WERI-Rb-1 (cell line): Measurements from ENCODE around the gene GPC5.

ENCODE experiments used
- DNase-seq: peaks from one replicate; pipeline ENCODE4 v3.0.0-alpha.2; 2020
- H3K27ac ChIP-seq: fragments of 250-450 bp; sonication (Bioruptor Pico); 2 replicates; pipeline ENCODE4 v1.5.1; 2020; ENCODE audit warnings: mild to moderate bottlenecking, moderate library complexity
- H3K27me3 ChIP-seq: fragments of 250-450 bp; sonication (Bioruptor Pico); 2 replicates; pipeline ENCODE4 v1.5.1; 2021; ENCODE audit warnings: mild to moderate bottlenecking, low read depth, moderate library complexity; ENCODE audit not compliant: insufficient read depth, severe bottlenecking
- H3K36me3 ChIP-seq: fragments of 250-450 bp; sonication (Bioruptor Pico); 2 replicates; pipeline ENCODE4 v1.5.1; 2020; ENCODE audit warnings: mild to moderate bottlenecking, moderate library complexity
- H3K4me3 ChIP-seq: 2 replicates; pipeline ENCODE4 v1.5.1; 2011; ENCODE audit warnings: low read depth, mild to moderate bottlenecking, control low read depth, low read length
- H3K9me3 ChIP-seq: fragments of 250-450 bp; sonication (Bioruptor Pico); 2 replicates; pipeline ENCODE4 v1.5.1; 2021; ENCODE audit warnings: mild to moderate bottlenecking, moderate library complexity; ENCODE audit not compliant: severe bottlenecking
- CTCF ChIP-seq: IDR thresholded peaks from 2 replicates; pipeline ENCODE4 v1.5.1; 2011; ENCODE audit warnings: low read depth, mild to moderate bottlenecking, control low read depth, inconsistent platforms, low read length

The GPC5 gene

GRCh38 chr13:92413452-92413851 lies 1015.0 kb downstream of the GPC5 start:
- no peaks in the 10 kb centered on the region for H3K36me3 ChIP-seq
- TF ChIP-seq CTCF, result no peak
- H3K27ac ChIP-seq, result no peak overlapping the region
- no peak for DNase-seq
- H3K27me3 ChIP-seq, result no peaks in the 10 kb centered on the region
- H3K9me3 ChIP-seq, result no peaks in the 10 kb centered on the region
- H3K4me3 ChIP-seq, result no peak overlapping the region

- Histone ChIP-seq H3K9me3 (no peaks in the 10 kb centered on the region), H3K27ac (no peak overlapping the region), H3K36me3 (no peaks in the 10 kb centered on the region), H3K27me3 (no peaks in the 10 kb centered on the region), H3K4me3 (no peak overlapping the region)
- no peak for DNase-seq
- TF ChIP-seq CTCF, result no peak
These were observed 1016.4 kb downstream of the GPC5 start for GRCh38 chr13:92414851-92415250.

- Histone ChIP-seq H3K36me3 (no peaks in the 10 kb centered on the region), H3K27me3 (no peaks in the 10 kb centered on the region), H3K27ac (no peak overlapping the region), H3K4me3 (no peak overlapping the region), H3K9me3 (no peaks in the 10 kb centered on the region)
- DNase-seq, result no peak
- no peak for TF ChIP-seq CTCF
These were observed 1017.4 kb downstream of the GPC5 start for GRCh38 chr13:92415781-92416180.

- no peak overlapping the region for H3K27ac ChIP-seq
These were observed 1020.5 kb downstream of the GPC5 start for GRCh38 chr13:92418818-92419412.

GRCh38 chr13:92429231-92429630 lies 1030.8 kb downstream of the GPC5 start:
- no peaks in the 10 kb centered on the region for H3K36me3 ChIP-seq
- no peak for DNase-seq
- TF ChIP-seq CTCF, result no peak
- H3K9me3 ChIP-seq, result no peaks in the 10 kb centered on the region
- H3K27me3 ChIP-seq, result no peaks in the 10 kb centered on the region
- no peak overlapping the region for H3K27ac ChIP-seq
- H3K4me3 ChIP-seq, result no peak overlapping the region

More at GRCh38 chr13:92418818-92419412, 1020.5 kb downstream of the GPC5 start:
- H3K27me3 ChIP-seq, result no peaks in the 10 kb centered on the region
- no peak for TF ChIP-seq CTCF
- H3K9me3 ChIP-seq, result no peaks in the 10 kb centered on the region
- no peaks in the 10 kb centered on the region for H3K36me3 ChIP-seq
- H3K4me3 ChIP-seq, result no peak overlapping the region
- no peak for DNase-seq

- Histone ChIP-seq H3K27me3 (no peaks in the 10 kb centered on the region), H3K9me3 (no peaks in the 10 kb centered on the region), H3K36me3 (no peaks in the 10 kb centered on the region), H3K4me3 (no peak overlapping the region), H3K27ac (no peak overlapping the region)
- no peak for DNase-seq
- TF ChIP-seq CTCF, result no peak
These were observed 1035.0 kb downstream of the GPC5 start for GRCh38 chr13:92433386-92433785.
